ENCODE measurements around the gene FRMD8.

FRMD8 gene

GRCh38 chr11:65386307-65387140, at the start of gene FRMD8:
Gene FRMD8 (plus strand): TSS chr11:65386637. CDS start chr11:65387037, 400 bp downstream.
- DNase-seq: peak; percentile 81

- no peak for DNase-seq
Observed at GRCh38 chr11:65338676-65339075, 47.8 kb upstream of the FRMD8 start.

- DNase-seq: no peak
Observed at GRCh38 chr11:65340226-65340625, 46.2 kb upstream of the FRMD8 start.

DNA sequence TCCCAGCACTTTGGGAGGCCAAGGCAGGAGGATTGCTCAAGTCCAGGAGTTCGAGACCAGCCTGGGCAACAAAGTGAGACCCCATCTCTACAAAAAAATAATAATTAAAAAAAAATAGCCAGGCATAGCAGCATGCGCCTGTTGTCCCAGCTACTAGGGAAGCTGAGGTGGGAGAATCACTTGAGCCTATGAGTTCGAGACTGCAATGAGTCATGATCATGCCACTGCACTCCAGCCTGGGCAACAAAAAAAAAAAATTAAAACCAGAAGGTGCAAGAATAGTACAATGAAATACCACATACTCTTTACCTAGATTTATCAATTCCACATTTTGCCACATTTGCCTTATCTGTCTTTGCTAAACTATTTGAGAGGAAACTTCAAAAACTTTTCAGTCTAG, 44.6 kb upstream of the FRMD8 start:
- DNase-seq: no peak

- no peak for DNase-seq
Observed at GRCh38 chr11:65351511-65351910, 34.9 kb upstream of the FRMD8 start.

GRCh38 chr11:65352783-65353182, 33.7 kb upstream of the FRMD8 start:
- no peak for DNase-seq

GRCh38 chr11:65353376-65353775, 33.1 kb upstream of the FRMD8 start:
- no peak for DNase-seq

- DNase-seq: no peak
Observed at GRCh38 chr11:65353900-65354264, 32.6 kb upstream of the FRMD8 start.

DNA sequence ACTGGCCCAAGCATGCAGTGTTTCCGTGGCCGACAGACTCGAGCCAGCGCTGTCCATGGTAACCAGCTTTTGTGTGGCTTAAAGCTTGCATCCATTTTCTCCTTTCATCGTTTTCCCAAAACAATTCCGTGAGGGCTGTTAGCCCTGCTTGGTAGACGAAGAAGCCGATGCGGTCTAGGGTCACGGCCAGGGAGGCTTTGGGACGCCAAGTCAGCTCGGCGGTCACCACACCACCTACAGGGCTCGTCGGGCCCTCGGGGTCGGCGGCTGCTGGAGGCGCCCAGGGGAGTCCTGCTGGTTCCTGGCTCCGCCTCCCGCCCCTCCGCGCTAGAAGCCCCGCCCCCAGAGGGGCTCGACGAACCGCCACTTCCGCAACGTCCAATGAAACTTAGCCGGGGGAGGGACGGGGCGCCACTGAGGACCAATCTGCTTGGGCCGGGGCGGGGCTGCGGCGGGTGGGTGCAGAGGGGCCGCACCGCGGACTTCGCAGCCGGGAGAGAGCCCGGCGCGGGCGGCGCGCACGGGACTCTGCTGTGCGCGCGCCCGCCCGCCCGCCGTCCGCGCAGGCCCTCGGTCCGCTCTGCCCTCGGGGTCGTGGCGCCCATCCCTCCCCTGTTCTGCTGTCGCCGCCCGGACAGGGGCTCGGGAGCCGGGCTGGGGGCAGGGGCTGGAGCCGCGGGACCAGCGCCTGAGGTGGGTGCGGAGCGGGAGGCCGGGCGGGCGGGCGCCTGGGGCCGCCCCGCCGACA, 32.0 kb upstream of the FRMD8 start, which contains the start of gene TIGD3:
Gene TIGD3, plus strand, starts transcription at position 487 of the 748 bp plus-strand sequence. CDS start 1,058 bp downstream, outside the sequence.
- peak; percentile 99 for DNase-seq

DNA sequence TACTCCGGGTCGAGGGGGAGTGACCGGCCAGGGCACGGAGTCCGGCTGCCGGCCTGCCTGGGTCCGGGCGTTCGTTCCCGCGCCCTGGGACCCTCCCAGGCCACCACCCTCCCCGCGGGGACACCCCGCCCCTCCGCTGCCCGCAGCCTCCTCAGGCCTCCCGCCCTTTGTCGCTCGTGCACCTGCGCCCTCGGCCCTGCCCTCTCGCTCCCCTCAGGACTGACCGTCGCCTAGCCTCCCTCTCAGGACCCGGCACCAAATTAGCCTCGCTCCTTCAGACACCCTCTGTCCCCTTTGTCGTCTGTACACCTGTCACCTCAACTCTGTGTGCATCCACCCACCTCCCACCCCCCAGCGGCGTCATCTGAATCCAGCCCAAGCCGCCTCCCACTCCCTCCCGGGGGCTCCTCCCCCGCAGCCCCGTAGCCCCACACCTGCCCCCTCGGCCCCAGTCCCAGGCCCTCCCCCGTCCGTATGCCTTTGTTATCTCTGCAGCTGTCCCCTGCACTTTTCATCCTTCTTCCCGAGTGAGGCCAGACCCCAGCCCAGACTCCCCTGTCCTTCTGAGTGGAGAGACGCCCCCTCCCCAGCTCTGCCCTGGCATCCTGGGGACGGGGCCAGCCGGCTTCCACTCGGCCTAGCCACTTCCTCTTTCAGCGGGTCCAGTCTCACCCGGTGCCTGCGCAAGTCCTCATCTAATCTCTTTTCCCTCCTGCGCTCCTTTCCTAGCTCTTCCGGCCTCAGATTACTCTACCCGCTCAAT, 31.2 kb upstream of the FRMD8 start:
- peak; percentile 86 for DNase-seq

GRCh38 chr11:65355776-65356393, 30.6 kb upstream of the FRMD8 start:
- DNase-seq: no peak

DNA sequence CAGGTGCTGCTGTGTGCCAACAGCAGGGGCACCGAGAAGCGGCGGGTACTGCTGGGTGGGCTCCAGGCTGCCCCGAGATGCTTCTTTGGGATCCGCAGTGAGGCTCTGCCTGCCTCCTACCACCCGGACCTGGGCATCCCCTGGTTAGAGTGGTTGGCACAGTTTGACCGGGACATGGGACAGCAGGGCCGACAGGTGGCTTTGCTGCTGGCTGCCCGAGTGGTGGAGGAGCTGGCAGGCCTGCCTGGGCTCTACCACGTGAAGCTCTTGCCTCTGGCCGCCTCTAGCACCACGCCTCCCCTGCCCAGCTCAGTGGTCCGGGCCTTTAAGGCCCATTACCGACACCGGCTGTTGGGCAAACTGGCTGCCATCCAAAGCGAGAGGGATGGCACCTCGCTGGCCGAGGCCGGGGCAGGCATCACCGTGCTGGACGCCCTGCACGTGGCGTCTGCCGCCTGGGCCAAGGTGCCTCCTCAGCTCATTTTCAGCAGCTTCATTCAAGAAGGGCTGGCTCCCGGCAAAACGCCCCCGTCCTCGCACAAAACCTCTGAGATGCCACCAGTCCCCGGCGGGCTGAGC, 30.0 kb upstream of the FRMD8 start:
- no peak for DNase-seq

GRCh38 chr11:65357856-65358356, 28.5 kb upstream of the FRMD8 start:
- no peak for DNase-seq

DNA sequence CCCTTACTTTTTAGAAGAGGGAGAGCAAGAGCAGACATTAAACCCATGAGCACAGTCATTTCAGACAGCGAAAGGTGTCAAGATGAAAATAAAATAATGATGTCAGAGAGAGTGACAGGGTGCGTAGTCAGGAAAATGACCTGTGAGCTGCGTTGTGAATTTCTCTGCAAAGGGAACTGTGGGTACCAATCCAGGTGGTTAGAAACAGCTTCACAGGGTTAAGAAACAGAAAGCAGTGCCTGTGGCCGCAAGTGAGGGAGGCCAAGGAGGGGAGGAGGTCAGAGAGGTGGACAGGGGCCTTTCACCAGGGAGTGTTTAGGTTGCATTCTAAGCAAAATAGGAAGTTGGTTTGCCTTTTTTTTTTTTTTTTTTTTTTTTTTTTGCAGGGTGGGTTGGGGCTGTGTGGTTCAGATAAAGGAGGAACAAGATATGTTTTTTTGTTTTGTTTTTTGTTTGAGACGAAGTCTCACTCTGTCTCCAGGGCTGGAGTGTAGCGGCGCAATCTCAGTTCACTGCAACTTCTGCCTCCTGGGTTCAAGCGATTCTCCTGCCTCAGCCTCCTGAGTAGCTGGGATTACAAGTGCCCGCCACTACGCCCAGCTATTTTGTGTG, 24.0 kb upstream of the FRMD8 start:
- no peak for DNase-seq

GRCh38 chr11:65362966-65363365, 23.5 kb upstream of the FRMD8 start:
- DNase-seq: no peak

GRCh38 chr11:65363770-65364169, 22.7 kb upstream of the FRMD8 start:
- no peak for DNase-seq

DNA sequence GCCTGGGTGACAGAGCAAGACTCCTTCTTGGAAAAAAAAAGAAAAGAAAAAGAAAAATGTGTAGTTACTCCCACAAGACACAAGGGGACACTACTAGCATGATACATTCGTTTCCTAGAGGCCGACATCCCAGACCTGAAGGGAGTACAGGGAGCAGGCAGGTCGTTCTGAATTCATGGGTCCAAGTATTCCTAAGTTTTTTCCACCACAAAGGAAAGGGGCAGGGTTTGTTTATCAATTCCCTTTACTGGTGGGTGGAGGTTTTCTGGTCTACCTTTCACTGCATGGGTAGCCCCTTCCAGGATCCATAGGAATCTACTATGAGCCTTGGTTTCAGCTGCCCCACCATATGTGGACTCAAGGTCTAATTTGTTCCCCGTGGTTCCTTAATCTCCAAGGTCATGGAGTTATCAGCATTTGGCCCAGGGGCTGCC, 20.1 kb upstream of the FRMD8 start:
- peak; percentile 78 for DNase-seq

- DNase-seq: no peak
Observed at GRCh38 chr11:65370659-65371049, 15.8 kb upstream of the FRMD8 start.

- DNase-seq: no peak
Observed at GRCh38 chr11:65373839-65374580, 12.4 kb upstream of the FRMD8 start.

DNA sequence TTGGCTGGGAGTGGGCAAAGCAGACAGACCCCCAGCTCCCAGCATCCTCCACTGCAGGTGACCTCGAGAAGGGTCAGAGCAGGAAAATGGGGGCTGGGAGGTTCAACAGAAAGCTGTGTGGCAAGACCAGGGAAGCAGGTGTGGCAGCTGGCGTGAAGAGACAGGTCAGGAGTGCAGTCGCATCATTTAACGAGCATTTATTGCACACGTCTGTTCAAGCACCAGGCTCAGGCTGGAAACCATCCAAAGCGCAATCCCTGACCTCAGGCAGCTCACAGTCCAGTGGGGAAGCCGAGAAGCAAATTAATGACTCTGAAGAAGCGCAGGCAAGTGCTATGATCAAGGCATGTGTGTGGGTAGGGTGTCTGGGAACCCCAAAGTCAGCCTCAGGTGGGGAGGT, 11.4 kb upstream of the FRMD8 start:
- DNase-seq: no peak

DNA sequence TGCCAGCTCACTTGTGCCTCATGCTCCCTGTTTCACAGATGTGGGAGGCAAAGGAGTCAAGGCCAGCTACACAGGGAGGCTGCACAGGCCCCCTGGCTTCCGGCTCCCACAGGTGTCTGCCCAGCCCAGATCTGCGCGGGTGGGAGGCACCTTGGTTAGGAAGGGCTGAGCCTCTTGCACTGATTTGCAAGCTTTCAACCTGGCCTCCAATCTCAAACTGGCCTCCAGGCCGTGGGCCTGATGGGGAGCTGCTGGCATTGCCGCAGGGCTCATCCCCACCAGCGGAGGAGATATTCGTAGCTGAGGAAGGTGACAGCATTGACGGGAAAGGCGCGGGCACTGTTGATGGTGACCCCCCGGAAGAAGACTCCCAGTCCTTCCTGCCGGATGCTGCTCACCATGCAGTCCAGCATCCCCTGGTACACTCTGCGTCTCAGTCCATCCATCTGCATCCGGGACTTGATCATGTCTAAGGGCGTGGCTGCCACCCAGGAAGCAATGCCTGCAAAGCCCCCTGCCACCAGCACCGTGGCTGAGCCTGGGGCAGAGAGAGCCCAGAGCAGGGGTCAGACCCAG, 10.2 kb upstream of the FRMD8 start:
- DNase-seq: no peak
